Body of pancreas (tissue), 4 donors: ENCODE measurements around the gene RBM47. TPM values are rescaled to one million over a fixed set of nuclear protein-coding genes. Genes with fewer than 3 reads are reported as not detected.
A peak's percentile ranks its signal among the peaks of the same experiment; 100 is the strongest.

Experiments used
- ATAC-seq: fragments of 150-250 bp; one replicate; pipeline ENCODE4 v1.9.1; 2016
- DNase-seq, 4 donors: peaks; one replicate each; pipeline ENCODE4 v3.0.0-alpha.2; 2019
- H3K27ac ChIP-seq, 4 donors: fragments of 200-600 bp; sonication (generic); 1 replicate in 3 of 4; 2 replicates in 1 of 4; pipeline versions ENCODE4 v1.5.1 to v1.6.1; 2016 to 2019; ENCODE audit warnings: mild to moderate bottlenecking in 1 of 4, mixed read lengths in 1 of 4, moderate library complexity in 1 of 4
- H3K27me3 ChIP-seq, 2 donors: fragments of 200-600 bp; sonication (generic); one replicate each; pipeline ENCODE4 v1.6.0; 2016; ENCODE audit warnings: mild to moderate bottlenecking in 1 of 2
- H3K36me3 ChIP-seq, 2 donors: fragments of 200-600 bp; sonication (generic); replicated peaks in 1 of 2; 2 replicates each; pipeline ENCODE4 v1.5.1; 2016; ENCODE audit warnings: low read depth in 2 of 2; ENCODE audit not compliant: insufficient read depth in 1 of 2
- H3K4me1 ChIP-seq: fragments of 200-600 bp; sonication (generic); one replicate; pipeline ENCODE4 v1.6.0; 2016
- H3K4me3 ChIP-seq, 2 donors: fragments of 200-600 bp; sonication (generic); 1 replicate in 1 of 2; 2 replicates in 1 of 2; pipeline ENCODE4 v1.5.1; 2016 to 2019
- H3K9me3 ChIP-seq, 3 donors: fragments of 200-600 bp; sonication (generic); 1 replicate in 2 of 3; 2 replicates in 1 of 3; pipeline ENCODE4 v1.5.1; 2016
- POLR2A ChIP-seq, 3 donors: fragments of 450-650 bp; IDR thresholded peaks; one replicate each; pipeline ENCODE4 v1.6.1; 2016; ENCODE audit warnings: antibody characterized with exemption in 3 of 3, mild to moderate bottlenecking in 2 of 3
- WGBS, 2 donors: methylation state at CpG; one replicate each; pipeline ENCODE4 v1.1.5; 2017; 5-methylcytosine and 5-hydroxymethylcytosine counted together
- intact Hi-C: fragments of 100-400 bp; cut with DNase I; formaldehyde crosslinking; loops from one replicate; pipeline ENCODE4 v1.15.1; 2023
- total RNA-seq, 2 donors: library from RNA; depleted of rRNA; stranded (reverse); fragments of >200 nt; gene quantifications; one replicate each; pipeline ENCODE4 v1.1.0, GENCODE V29; 2016
- TF ChIP-seq, protein P1 (sequence below), 7 experiments: fragments of 450-650 bp in 4 of 7; fragments of 200-600 bp in 3 of 7; sonication (generic) in 3 of 7; IDR thresholded peaks; one replicate each; pipeline ENCODE4 v1.5.1; 2016 to 2019; ENCODE audit warnings: antibody characterized with exemption in 7 of 7

Gene RBM47
- total RNA-seq, 2 donors from 2014 or later = 79.9 to 99.5 TPM

DNA sequence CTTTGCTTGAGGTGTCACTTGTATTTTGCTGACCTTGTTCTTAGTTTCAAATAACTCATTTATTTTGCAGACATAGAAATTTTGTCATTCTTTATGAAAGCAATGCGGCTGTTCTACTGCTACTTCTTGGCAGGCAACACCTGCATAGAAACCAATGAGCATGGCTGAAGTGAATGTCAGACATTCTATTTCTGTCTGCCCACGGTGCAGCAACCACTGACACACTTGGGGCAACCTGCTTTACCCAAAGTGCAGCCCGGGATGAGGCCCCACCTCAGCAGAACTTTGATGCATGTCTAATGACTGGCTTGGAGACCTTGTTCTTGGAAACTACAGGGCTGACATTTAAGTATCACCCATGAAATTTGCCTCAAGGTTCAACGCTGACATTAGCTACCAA, 93.6 kb downstream of the RBM47 start:
- Histone ChIP-seq H3K27me3 (no peaks in the 10 kb centered on the region), H3K27ac (no peak overlapping the region), H3K4me1 (no peaks in the 10 kb centered on the region), H3K9me3 (no peaks in the 10 kb centered on the region), H3K4me3 (no peak overlapping the region), H3K36me3 (no peaks in the 10 kb centered on the region)
- ATAC-seq = no peak
- intact Hi-C loops = no loop called here
- 72 to 87% methylated on average over 3 to 4 of the region's 4 CpGs for WGBS, 2 donors
- DNase-seq = no peak
- TF ChIP-seq POLR2A (IDR thresholded peaks at IDR 0.05) = no peak

DNA sequence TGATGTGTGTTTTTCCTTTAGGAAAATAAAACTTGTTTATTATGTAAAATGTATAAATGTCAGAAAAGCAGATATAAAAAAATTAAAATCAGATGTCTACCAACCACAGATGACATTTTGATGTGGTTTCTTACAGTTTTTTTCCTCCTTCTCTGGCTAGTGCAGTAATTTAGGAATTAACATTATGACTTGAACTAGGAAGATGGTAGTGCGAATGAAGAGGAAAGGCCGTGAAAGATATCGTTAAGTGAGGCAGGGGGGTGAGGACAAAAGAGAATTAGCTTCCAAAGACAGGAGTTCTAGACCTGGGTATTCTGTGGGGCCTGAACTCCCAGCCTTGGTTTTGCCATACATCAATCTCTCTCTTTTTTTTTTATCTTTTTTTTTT, 98.0 kb downstream of the RBM47 start:
- Histone ChIP-seq H3K27me3 (no peaks in the 10 kb centered on the region), H3K36me3 (no peaks in the 10 kb centered on the region), H3K4me1 (peaks cover 6% of the 10 kb centered on the region), H3K4me3 (no peak overlapping the region), H3K9me3 (no peaks in the 10 kb centered on the region), H3K27ac (no peak overlapping the region)
- ATAC-seq (no peak), DNase-seq (no peak)
- intact Hi-C loops = no loop called here
- WGBS, 2 donors = 98% methylated on average over 3 of the region's 3 CpGs
- no peak for TF ChIP-seq POLR2A (IDR thresholded peaks at IDR 0.05)
- TF ChIP-seq, protein P1, sequence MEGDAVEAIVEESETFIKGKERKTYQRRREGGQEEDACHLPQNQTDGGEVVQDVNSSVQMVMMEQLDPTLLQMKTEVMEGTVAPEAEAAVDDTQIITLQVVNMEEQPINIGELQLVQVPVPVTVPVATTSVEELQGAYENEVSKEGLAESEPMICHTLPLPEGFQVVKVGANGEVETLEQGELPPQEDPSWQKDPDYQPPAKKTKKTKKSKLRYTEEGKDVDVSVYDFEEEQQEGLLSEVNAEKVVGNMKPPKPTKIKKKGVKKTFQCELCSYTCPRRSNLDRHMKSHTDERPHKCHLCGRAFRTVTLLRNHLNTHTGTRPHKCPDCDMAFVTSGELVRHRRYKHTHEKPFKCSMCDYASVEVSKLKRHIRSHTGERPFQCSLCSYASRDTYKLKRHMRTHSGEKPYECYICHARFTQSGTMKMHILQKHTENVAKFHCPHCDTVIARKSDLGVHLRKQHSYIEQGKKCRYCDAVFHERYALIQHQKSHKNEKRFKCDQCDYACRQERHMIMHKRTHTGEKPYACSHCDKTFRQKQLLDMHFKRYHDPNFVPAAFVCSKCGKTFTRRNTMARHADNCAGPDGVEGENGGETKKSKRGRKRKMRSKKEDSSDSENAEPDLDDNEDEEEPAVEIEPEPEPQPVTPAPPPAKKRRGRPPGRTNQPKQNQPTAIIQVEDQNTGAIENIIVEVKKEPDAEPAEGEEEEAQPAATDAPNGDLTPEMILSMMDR (IDR thresholded peaks at IDR 0.05) = no peak

DNA sequence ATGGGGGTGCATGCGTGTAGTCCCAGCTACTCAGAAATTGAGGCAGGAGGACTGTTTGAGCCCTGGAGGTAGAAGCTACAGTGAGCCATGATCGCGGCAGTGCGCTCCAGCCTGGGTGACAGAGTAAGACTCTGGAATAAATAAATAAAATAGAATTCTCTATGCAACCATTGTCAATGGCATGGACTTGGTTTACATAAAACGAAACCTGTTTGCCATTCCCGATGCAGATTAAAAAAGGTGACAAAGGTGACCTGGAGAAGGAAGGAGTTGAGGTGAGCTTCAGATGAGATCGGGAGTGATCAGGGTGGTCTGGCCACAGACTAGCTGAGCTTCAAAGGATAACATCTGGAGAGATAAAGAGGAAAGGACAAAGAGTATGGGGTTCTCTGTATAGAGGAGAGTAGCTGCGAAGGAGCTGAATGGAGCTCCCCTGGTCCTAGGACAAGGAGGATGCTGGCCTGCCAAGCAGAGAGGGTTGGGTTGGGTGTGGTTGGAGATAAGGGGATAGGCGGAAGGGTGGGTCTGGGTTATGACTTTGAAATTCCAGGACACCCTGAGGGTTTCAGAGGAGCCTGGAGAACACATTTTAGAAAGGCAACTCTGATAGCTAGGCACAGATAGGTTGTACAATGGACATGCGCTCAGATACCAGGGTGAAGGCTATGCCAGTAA, 98.6 kb downstream of the RBM47 start:
- no peak for TF ChIP-seq POLR2A (IDR thresholded peaks at IDR 0.05)
- TF ChIP-seq, protein P1 (IDR thresholded peaks at IDR 0.05) = no peak
- ATAC-seq (no peak), DNase-seq (no peak)
- intact Hi-C loops = no loop called here
- H3K9me3 ChIP-seq = no peaks in the 10 kb centered on the region
- H3K4me1 ChIP-seq = peaks cover 11% of the 10 kb centered on the region
- 83 to 90% methylated on average over 10 of the region's 10 CpGs for WGBS, 2 donors
- no peak overlapping the region for H3K27ac ChIP-seq
- H3K4me3 ChIP-seq = no peak overlapping the region
- no peaks in the 10 kb centered on the region for H3K27me3 ChIP-seq
- H3K36me3 ChIP-seq = no peaks in the 10 kb centered on the region

DNA sequence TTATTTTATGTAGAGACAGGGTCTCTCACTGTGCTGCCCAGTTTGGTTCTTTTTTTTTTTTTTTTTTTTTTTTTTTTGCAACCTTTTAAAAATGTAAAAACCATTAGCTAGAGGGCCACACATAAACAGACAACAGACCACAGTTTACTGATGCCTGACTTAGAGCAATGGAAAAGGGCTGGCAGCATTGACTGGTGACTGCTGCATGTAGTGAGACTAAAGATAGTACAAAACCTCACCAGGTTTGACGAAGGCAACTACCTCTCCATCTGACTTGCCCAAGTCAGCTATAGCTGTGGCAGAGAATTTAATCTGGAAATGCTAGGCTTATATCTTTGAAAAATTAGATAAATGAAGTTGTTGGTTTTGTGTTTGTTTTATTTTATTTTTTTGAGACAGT, 102.9 kb downstream of the RBM47 start:
- TF ChIP-seq, protein P1 (IDR thresholded peaks at IDR 0.05) = no peak
- no peak for TF ChIP-seq POLR2A (IDR thresholded peaks at IDR 0.05)
- no peaks in the 10 kb centered on the region for H3K27me3 ChIP-seq
- WGBS, 2 donors = 70 to 100% methylated on average over 1 of the region's 1 CpG
- H3K27ac ChIP-seq = peak overlapping the region in 3 of 4 donors; percentile 16 to 73 (median 55)
- H3K9me3 ChIP-seq = no peaks in the 10 kb centered on the region
- DNase-seq (no peak), ATAC-seq (no peak)
- H3K36me3 ChIP-seq = no peaks in the 10 kb centered on the region
- H3K4me3 ChIP-seq = no peak overlapping the region
- intact Hi-C loops = no loop called here
- peaks cover 38% of the 10 kb centered on the region for H3K4me1 ChIP-seq

DNA sequence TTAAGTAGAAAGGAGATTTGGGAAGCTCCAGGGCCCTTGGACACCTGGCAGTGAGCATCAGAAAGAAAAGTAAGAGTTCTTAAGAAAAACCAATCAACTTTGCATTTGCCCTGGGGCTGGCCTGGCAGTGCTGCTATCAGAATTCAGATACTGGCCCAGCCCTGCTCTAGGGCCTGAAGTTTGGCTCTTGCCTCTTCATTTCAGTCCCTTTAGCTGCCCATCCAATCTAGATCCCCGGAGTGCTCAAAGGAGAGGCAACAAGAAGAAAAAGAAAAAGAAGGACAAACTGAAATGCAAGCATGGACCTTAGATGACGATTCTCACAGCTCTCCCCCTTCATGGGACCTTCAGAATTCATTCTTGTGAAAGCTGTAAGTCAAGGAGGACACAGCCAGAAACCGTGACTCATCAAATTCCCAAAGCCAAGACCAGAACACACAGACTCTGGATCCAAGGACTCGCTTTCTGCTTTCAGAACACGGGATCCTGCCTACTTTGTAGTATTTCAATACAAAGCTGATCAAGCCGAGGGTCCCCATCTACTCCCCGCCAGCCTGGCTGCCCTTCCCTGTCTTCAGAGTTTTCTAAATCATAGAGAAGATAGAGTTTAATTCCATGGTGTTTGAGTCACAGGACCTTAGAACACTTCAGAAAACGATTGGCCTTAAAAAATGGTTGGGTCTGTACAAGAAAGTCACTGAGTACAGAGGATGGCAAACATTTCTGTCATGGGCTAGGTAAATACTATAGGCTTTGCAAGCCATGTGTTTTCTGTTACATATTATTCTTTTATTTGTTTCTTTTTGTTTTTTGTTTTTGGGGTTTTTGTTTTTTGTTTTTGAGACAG, 103.7 kb downstream of the RBM47 start:
- Histone ChIP-seq H3K27ac (peak overlapping the region in 3 of 4 donors; percentile 55 to 73 (median 69)), H3K4me1 (peaks cover 44% of the 10 kb centered on the region), H3K27me3 (no peaks in the 10 kb centered on the region), H3K9me3 (no peaks in the 10 kb centered on the region), H3K36me3 (no peaks in the 10 kb centered on the region), H3K4me3 (no peak overlapping the region)
- 27 to 43% methylated on average over 8 of the region's 8 CpGs for WGBS, 2 donors
- intact Hi-C loops = no loop called here
- peak; percentile 45 to 68 (median 66) for DNase-seq
- ATAC-seq = peak; percentile 91
- TF ChIP-seq, protein P1 (IDR thresholded peaks at IDR 0.05) = no peak
- no peak for TF ChIP-seq POLR2A (IDR thresholded peaks at IDR 0.05)
